ENCODE results near the gene MAFB.
"Not testable (repeated sequence)": the region's sequence is repeated elsewhere in the genome, so short reads cannot be mapped to it uniquely, and the experiment has no call there.

The MAFB gene

DNA sequence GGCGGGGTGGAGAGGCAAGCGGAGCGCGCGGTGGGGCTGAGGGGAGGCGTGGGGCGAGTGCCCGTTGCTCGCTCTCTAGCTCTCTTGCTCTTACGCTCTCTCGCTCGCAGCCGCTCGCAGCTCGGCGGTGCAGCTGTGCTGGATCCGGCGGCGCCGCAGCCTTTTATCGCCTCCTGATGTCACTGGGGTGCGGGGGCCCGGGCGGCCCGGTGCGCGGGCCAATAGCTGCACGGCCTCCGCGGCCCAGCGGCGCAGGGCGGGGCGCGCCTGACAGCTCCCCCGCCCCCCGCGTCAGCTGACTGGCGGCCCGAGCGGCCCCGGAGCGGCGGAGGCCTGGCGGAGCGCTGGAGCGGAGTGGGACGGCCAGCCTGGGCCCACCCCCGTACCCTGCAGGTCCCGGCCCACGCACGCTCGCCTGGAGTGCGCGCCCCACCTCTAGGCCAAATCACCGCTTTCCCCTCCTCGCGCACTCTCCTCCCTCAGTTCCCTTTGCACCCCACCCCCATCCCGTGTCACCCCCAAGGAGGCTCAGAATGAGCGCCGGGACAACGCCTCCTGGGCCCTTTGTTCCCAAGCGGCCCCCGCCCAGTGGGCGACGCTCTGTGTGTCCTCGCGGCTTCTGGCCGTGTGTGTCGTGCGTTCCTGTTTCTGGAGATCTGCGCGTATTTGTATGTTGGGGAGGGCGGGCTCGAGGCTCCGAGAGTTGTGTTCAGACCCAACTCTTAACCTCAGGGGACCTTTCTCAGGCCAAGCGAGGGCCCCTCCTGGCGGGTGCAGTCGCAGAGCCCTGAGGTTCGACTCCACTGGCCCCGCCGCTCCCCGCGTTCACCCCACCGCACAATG is at the start of gene MAFB:
Gene MAFB (minus strand): TSS at position 137 of the 843 bp plus-strand sequence. CDS start 386 bp downstream, outside the sequence.
- in situ Hi-C loops (cut with HindIII; ENCODE audit: low pct_ligation_motif_present, low pct_unique_long_range_greater_than_20kb, low sequenced_read_pairs), result no loop called here
- DNase-seq, result peak; percentile 54

DNA sequence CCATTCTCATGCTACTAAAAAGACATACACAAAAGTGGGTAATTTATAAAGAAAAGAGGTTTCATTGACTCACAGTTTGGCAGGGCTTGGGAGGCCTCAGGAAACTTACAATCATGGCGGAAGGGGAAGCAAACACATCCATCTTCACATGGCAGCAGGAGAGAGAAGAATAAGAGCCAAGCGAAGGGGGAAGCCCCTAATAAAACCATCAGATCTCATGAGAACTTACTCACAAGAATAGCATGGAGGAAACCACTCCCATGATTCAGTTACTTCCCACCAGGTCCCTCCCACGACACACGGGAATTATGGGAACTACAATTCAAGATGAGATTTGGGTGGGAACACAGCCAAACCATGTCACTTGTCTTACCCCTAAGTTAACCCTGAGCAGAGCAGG is 47.4 kb upstream of the MAFB start:
- DNase-seq; in situ Hi-C loops (cut with HindIII; ENCODE audit: low pct_ligation_motif_present, low pct_unique_long_range_greater_than_20kb, low sequenced_read_pairs): not testable (repeated sequence)

DNA sequence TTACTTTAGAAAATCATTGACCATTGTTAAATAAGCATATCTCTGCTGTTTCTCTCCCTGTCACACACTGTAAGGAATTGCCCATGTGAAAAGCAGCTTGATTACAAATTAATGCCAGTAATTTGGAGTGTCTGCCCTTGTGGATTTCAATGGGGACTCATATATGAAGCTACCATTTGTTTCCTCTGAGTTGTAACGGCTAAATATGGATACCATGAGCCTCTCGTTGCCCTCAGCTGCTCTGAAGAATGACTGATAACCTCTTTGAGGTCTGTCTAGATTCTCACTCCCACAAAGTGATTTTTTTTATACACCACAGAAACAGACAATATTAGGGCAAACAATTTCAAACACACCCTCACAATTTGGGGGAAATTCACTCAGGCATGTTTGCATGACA is 40.0 kb upstream of the MAFB start:
- DNase-seq, result no peak
- in situ Hi-C loops (cut with HindIII; ENCODE audit: low pct_ligation_motif_present, low pct_unique_long_range_greater_than_20kb, low sequenced_read_pairs), result no loop called here

DNA sequence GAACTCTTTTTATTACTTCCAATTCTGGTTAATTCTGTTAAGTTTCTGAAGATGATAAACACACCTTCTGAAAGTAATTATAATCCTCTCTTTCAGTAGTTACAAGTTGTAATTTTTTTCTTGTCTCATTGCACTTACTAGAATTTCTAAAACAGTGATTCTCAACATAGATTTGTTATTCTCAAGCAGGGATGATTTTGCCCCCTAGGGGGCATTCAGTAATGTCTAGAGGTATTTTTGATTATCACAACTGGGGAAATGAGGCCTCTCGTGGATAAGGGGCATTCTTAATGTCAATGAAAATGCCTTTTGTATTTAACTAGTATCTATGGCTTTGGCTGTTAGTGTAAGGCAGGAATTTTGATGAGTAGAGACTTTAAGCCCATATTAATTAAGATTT is 39.4 kb upstream of the MAFB start:
- DNase-seq, result no peak
- in situ Hi-C loops (cut with HindIII; ENCODE audit: low pct_ligation_motif_present, low pct_unique_long_range_greater_than_20kb, low sequenced_read_pairs), result no loop called here

DNA sequence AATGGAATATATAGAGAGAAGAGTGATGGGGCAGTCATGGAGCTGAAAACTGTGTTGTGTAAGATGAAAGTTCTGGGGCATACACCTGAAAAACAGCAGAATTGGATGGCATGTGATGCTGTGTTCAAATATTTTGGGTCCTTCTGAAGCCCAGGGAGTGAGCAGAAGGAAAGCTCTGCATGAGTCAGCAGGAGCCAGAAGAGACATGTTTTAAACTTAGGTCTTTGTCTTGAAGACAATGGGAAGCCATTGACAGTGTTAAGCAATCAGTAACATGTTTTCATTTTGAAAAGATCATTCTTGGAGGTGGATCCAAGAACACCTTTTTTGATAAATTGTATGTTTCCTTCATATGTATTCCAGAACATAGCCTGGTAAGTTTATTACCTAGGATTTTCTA is 38.9 kb upstream of the MAFB start:
- no peak for DNase-seq
- in situ Hi-C loops (cut with HindIII; ENCODE audit: low pct_ligation_motif_present, low pct_unique_long_range_greater_than_20kb, low sequenced_read_pairs), result no loop called here

DNA sequence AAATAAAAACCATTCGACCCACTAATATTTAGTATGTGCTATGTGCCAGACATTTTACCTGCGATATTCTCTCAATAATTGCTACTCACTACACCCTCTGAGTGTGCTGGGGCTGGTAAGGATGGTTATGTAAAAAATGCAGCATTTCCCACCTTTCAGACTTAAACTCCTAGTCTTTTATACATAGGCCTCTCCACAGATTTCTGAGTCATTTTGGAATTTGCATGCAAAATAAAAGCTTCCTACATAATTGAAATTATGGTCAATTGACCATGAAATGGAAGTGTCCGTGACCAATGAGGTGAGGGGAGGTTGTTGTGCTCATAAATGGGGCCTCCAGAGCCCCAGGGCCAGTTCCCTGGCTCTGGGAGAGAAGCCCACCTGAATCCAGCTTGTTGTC is 37.7 kb upstream of the MAFB start:
- in situ Hi-C loops (cut with HindIII; ENCODE audit: low pct_ligation_motif_present, low pct_unique_long_range_greater_than_20kb, low sequenced_read_pairs), result no loop called here
- DNase-seq, result no peak

DNA sequence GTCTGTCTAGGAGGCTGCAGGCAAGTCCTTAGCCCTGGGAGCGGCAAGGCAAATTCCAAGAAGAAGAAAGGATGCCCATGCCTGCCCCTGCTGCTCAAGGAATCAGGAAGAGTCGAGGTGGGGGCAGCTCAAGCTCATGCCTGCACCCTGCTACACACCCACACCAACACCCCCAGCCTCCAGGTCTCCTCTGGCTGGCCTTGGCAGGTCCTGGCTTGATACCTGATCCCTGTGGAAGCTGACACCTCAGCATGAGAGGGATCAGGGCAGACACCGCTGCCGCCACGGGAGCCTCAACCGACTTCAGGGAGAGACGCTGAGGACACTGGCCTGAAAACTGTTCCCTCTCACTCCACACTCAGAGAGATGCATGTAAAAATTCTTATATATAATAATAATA is 35.5 kb upstream of the MAFB start:
- in situ Hi-C loops (cut with HindIII; ENCODE audit: low pct_ligation_motif_present, low pct_unique_long_range_greater_than_20kb, low sequenced_read_pairs), result no loop called here
- DNase-seq, result no peak

DNA sequence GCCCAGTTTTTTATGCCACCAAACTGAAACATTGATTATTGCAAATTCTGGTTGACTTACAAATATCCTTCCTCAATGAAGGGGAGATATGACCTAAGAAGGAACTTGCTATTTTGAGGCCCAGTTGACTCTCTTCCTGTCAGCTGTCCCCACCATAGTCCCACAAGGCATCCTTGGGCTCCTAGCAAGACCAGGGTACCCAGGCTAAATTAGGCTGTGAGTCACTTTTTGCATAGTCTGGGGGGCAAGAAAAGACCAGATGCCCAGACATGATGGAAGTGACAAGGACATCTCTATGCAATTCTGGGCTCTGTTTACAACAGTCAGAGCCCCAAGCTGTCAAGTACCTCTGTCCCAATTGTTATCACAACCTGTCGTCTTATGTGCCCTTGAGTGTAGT is 31.8 kb upstream of the MAFB start:
- in situ Hi-C loops (cut with HindIII; ENCODE audit: low pct_ligation_motif_present, low pct_unique_long_range_greater_than_20kb, low sequenced_read_pairs), result no loop called here
- no peak for DNase-seq

DNA sequence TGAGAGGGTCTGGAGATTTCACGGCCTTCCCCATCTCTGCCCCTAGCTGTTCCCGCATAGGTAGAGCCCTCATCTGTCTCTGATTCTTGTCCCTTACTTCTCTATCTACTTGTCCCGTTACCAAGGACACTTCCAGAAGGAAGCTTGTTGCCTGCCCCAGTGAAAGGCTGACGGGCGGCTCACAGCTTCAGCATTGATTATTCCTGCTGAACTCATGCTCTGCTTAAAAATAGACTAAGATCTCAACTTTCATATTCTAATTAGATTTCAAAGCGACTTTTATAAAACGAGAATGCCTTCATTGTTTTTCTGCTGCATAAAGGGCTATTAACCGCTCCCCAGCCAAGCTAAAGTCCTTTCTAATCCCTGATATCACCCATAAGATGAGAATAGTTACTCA is 31.1 kb upstream of the MAFB start:
- DNase-seq, result no peak
- in situ Hi-C loops (cut with HindIII; ENCODE audit: low pct_ligation_motif_present, low pct_unique_long_range_greater_than_20kb, low sequenced_read_pairs), result no loop called here

DNA sequence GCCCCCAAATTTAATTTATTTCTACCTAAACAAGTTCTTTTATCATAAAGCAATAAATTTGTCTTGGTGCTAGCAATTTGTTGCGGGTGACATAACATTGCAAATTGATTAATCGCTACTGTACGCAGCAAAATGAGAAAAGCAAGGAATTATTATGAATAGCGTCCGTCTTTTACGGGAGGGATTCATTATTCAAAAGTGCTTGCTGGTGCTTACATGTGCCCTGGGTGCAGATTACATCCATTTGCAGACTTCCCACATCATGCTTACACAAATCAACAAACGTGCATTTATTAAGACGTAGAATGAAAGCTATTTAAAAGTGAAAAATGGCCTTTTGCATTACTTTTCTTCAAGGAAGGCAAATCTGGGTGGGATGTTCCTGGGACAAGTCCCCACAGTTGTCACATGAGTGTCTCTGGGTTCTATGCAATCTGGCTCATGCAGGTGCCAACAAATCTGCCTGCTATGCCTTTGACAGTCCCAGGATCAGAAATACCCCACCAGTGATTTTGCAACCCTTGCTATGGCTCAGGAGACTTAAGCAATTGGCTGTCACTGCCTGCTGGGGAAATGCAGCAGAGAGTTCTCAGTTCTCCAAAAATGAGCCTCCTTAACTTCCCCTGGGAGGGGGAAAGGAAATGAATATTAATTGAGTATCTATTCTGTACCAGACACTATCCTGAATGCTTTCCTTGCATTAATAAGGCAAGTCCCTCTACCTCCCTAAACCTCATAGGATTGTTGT is 30.1 kb upstream of the MAFB start:
- no peak for DNase-seq
- in situ Hi-C loops (cut with HindIII; ENCODE audit: low pct_ligation_motif_present, low pct_unique_long_range_greater_than_20kb, low sequenced_read_pairs), result no loop called here

DNA sequence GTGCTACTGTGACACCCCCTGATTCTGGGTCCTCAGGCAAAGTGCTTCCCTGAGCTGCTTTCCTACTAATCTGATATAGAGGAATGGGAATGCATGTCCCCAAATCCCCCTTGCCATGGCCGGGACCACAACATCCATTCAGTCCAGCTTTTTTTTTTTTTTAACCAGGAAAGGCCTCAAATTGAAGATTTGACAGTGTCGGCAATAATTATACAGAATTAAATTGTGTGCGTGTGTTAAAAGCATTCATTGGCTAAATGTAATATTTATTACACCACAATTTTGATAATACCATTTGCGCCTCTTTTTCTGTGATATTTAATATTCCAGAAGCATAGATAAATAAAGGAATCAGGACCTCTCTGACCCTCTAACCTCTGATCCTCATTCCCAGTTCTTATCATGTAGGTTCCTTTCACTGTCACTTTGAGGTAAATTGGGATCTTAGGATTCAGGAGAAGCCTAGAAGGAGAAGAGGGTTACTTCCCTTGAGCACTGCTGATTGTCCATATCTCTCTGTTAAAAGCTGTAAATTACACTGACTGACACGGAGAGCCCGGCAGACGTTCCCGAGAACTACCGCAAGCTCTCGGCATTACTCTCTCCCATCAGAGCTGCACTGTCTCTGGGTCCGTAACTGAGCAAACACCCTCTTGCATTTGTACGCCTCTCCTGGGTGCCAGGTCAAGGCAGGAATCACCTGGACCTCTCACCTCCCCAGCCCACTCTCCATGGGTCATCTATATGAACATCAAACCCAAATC is 29.4 kb upstream of the MAFB start:
- in situ Hi-C loops (cut with HindIII; ENCODE audit: low pct_ligation_motif_present, low pct_unique_long_range_greater_than_20kb, low sequenced_read_pairs), result no loop called here
- DNase-seq, result no peak

DNA sequence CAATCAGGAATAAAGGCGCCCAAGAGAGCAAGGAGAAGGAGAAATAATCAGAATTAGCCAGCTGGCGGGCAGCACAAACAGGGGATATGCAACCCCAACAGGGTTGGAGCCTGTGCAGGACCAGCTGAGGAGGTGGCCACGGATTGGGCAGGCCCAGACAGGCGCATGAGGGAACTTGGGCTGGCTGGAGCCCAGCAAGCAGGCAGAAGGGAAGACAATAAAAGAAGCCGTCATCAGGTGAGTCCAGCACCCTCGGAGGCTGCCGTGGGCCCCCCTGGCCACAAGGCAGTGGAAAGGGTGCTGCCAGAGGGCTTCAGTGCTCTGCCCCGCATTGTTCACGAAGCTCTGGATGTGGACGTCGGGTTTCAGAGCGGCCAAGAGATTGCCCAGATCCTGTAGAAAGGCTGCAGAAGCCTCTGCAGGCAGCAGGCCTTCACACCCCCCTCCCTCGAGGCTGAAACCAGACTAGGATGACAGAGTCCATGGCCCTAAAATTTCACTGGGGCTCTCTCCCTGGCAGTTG is 28.4 kb upstream of the MAFB start:
- in situ Hi-C loops (cut with HindIII; ENCODE audit: low pct_ligation_motif_present, low pct_unique_long_range_greater_than_20kb, low sequenced_read_pairs), result no loop called here
- DNase-seq, result no peak

DNA sequence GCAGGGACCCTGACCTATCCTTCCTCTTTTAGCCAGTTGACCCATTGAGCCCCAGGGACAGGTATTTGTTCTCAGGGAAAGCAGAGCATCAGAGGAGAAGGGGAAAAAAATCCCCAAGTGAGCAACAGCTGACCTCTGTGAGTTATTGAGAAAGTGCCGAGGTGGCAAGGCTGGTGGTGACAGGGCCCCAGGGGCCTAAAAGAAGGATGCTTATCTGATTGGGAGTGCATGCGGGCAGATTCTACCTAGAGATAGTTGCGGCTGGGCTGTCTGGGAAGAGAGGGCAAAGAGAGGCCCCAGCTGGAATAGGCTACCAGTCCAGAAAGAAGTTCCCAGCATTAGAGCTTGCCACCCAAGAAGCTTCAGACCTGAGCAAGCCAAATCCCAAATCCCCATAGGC is 26.5 kb upstream of the MAFB start:
- in situ Hi-C loops (cut with HindIII; ENCODE audit: low pct_ligation_motif_present, low pct_unique_long_range_greater_than_20kb, low sequenced_read_pairs), result no loop called here
- DNase-seq, result no peak

DNA sequence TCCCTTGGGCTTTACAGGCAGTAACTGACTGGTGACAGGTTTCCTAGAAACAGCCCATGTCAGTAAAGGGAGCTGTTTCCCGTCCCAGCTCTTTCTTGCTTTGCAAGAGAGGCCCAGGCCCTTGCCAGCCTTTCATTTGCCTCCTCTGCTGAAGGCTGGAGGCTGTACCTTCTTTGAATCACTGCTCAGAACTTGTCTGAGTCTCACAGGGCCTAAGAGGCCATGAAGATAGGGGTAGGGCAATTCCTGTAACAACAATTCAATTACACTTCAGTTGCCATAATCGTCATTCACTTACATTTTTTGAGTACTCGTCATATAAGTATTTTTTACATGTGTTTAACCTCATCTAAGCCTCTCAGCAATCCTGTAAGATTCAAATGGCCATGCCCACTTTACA is 25.9 kb upstream of the MAFB start:
- in situ Hi-C loops (cut with HindIII; ENCODE audit: low pct_ligation_motif_present, low pct_unique_long_range_greater_than_20kb, low sequenced_read_pairs), result no loop called here
- no peak for DNase-seq

DNA sequence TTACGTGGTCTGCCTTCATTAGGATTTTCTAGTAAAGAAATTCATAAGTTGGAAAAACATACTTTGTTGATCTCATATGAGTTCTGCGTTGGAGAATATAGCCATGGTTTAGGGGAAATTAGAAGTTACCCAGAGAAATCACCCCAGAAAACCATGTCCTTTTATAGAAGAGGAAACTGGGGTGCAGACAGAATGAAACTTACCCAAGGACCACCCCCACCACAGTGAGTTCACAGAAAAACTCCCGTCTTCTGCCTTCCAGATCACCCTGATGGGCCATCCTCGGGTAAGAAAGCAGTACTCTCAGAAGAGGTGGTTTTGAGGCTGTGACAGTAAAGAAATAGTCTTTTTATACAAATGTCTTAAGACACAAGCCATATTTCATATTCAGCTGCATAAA is 25.1 kb upstream of the MAFB start:
- DNase-seq, result no peak
- in situ Hi-C loops (cut with HindIII; ENCODE audit: low pct_ligation_motif_present, low pct_unique_long_range_greater_than_20kb, low sequenced_read_pairs), result no loop called here

DNA sequence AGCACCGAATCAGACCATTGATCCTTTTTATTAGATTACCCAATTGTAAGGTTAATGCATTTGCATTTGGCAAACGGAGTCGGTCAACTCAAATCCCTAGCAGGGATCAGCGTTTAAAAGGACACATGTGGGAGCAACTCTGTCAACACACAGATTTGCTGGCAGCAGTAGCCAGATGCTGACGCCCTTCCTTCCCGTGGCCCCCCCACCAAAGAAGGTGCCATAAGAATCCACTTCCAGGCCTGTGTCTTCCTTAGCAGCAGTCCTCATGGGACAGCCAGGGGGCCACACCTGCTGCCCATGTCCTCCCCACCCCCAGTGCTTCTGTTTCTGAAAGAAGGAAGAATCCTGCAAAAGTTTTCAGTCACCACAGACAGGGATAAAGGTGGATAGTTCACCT is 24.5 kb upstream of the MAFB start:
- no peak for DNase-seq
- in situ Hi-C loops (cut with HindIII; ENCODE audit: low pct_ligation_motif_present, low pct_unique_long_range_greater_than_20kb, low sequenced_read_pairs), result no loop called here

DNA sequence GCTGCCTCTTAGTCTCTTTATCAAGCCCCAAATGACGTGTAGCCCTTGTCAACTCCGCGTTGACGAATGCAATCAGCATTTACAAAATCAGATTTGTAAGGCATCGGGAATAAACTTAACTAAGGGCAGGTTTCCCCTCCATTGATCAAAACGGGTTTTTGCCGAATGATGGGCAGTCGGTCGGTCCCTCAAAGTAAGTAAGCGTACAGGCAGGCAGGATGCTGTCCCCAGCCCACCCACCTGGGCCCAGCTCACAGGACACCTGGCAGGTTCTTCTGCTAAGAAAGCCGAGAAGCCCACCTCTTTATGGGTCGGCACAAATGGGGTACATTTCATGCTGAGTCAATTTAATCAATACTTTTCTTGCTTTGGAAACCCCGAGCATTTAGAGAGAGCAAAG is 22.0 kb upstream of the MAFB start:
- DNase-seq, result no peak
- in situ Hi-C loops (cut with HindIII; ENCODE audit: low pct_ligation_motif_present, low pct_unique_long_range_greater_than_20kb, low sequenced_read_pairs), result no loop called here

DNA sequence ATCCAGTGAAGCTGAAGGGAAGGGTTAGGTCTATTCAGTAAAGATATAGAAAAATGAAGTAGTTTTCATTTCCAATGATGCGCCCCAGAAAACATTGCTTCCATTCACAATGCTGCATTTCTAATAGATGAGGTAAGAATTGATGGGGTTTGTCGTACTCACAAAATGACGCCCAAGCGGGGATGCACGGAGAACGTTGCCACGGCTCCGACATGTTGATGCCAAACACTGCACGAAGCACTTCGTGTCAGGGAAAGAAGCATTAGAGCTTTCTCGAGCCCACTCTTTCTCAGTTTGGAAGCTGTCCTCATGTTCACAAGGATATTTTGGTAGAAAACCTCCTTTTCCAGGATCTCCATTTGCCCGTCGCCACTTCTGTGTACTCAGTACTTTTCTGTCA is 21.6 kb upstream of the MAFB start:
- in situ Hi-C loops (cut with HindIII; ENCODE audit: low pct_ligation_motif_present, low pct_unique_long_range_greater_than_20kb, low sequenced_read_pairs), result no loop called here
- DNase-seq, result no peak

DNA sequence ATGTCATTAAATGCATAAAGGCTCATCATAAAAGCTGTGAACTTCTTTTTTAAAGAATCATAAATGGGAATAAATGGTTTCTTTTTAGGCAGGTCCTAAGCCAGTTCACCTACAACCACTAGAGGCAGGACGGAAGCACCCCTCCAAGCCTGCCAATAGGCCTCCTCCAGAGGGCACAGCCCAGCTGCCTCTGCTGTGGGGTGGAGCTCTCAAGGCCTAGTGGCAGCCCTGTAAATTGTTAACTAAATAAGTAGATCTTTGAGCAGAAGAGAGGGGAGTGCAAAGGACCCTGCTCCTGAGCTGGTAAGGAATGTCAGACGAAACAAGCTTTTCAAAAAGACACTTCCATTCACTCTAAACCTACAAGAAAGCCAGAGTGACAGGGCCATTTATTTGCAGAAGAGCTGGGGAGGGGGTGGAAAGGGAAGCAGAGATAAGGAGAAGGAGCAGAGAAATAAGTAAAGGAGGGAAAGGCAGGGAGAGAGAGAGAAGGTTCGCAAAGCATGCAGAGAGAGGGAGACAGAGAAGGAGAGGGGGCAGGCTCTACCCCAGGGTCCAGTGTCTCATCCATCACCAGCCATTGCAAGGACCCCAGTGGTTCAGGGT is 18.0 kb upstream of the MAFB start:
- peak; percentile 73 for DNase-seq
- in situ Hi-C loops (cut with HindIII; ENCODE audit: low pct_ligation_motif_present, low pct_unique_long_range_greater_than_20kb, low sequenced_read_pairs), result no loop called here
